Caki2 (cell line): Measurements from ENCODE around the gene SPECC1L. TPM values are rescaled to one million over a fixed set of nuclear protein-coding genes. Genes with fewer than 3 reads are reported as not detected.

Experiments
- DNase-seq: peaks from one replicate; pipeline ENCODE4 v3.0.0-alpha.2; 2015; ENCODE audit warnings: low read depth
- in situ Hi-C: cut with HindIII; loops from 2 replicates; pipeline ENCODE4 v1.10.0; 2016; ENCODE audit warnings: low sequenced_read_pairs, low pct_unique_long_range_greater_than_20kb, mixed read lengths
- total RNA-seq: library from RNA; depleted of rRNA; stranded (reverse); fragments of >200 nt; shearing (Covaris generic); gene quantifications from 2 replicates; pipeline ENCODE4 v1.2.3, GENCODE V29; 2014; ENCODE audit warnings: low replicate concordance

SPECC1L gene
- total RNA-seq, 1 experiment from 2014 or later = 6.7 TPM

DNA sequence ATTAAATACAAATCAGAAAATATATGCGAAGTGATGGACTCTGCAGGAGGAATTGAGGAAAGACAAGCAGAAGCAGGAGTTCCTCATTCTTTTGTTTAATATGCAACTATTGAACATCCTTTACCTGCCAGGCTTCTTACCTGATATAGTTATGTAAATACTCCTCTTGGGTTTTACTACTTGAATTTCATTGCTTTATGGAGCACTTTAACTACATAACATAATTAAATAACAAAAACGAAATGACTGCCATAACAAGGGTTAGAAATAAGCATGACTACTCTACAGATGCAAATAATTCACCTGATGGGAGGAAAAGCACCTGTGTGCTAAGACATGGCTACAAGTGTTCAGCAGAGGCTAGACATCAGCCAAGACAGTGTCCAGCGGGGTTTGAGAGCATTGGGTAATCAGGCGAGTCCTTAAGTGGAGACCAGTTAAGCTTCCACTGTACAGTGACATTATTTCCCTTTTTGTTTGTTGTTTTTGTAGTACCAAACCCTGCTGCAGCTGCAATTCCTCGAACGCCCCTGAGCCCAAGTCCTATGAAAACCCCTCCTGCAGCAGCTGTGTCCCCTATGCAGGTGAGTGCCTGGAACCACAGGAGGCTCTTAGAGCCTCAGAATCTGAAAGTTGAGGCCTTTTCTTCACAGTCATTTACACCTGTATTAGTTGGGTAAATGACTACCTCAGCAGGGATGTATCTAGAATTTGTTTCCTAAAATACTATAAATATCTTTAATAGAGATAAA is 67.4 kb downstream of the SPECC1L start:
- in situ Hi-C loops = no loop called here
- DNase-seq = no peak

DNA sequence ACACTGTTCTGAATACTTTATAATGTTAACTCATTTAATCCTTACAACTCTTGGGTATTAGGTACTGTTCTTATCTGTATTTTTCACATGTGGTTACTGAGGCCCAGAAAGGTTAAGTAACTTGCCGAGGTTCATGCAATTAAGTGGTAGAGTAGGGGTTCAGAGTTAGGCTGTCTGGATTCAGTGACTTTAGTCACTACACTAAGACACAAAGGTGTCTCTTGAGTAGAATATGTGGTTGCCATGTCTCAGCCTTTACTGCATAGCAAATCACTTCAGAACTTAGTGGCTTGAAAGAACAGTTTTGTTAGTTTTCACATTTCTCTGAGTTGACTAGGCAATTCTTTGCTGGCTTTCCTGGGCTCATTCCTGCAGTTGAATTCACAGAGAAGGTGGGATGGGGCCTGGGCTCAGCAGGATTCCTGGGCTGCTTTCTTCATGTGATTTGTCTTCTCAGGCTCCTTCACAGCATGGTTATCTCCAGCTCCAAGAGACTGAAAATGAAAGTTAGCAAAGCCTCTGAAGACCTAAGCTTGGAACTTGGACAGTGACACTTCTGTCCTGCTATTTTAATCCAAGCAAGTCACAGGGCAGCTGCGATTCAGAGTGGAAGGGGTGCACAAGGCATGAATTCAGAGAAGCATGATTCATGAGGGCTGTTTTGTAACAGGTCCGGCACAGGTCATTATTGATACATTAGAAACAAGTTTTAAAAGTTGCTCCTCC is 68.3 kb downstream of the SPECC1L start:
- in situ Hi-C loops = no loop called here
- no peak for DNase-seq

DNA sequence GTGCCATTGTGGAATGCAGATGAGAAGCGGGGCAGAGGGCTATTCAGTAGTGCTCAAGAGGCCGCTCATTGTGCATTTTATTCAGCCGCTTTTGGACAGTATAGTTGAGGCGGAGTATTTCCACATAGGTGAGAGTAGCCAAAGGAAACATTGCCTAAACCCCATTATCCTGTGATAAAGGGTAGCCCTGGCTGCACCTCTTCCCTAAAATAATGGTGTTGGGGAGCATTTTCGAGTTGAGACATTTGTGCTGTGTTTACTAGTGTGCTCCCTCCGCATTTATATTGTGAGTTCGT is 68.8 kb downstream of the SPECC1L start:
- in situ Hi-C loops = no loop called here
- DNase-seq = no peak

DNA sequence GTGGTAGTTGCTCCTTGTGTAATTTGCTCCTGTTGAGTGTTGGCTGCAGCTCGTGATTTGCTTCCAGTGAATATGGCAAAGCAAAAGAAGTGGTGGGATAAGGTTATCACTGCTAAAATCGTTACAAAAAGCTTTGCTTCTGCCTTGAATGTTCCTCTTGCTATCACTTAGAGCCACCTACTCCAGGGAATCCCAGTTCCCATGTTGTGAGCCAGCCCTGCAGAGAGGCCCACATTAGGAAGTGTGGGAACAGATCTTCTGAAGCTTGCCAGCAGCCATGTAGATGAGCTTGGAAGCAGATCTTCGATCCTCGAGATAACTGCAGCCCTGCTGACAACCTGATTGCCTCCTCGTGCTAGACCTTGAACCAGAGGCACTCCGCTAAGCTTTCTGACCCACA is 71.0 kb downstream of the SPECC1L start:
- in situ Hi-C loops = no loop called here
- no peak for DNase-seq

GRCh38 chr22:24350627-24351026 is 80.0 kb downstream of the SPECC1L start:
- in situ Hi-C loops = no loop called here

GRCh38 chr22:24353121-24353520 is 82.5 kb downstream of the SPECC1L start:
- in situ Hi-C loops = no loop called here

More at GRCh38 chr22:24350627-24351026, 80.0 kb downstream of the SPECC1L start:
- DNase-seq = no peak

GRCh38 chr22:24355574-24355973 is 84.9 kb downstream of the SPECC1L start:
- in situ Hi-C loops = no loop called here
- no peak for DNase-seq

More at GRCh38 chr22:24353121-24353520, 82.5 kb downstream of the SPECC1L start:
- DNase-seq = no peak

DNA sequence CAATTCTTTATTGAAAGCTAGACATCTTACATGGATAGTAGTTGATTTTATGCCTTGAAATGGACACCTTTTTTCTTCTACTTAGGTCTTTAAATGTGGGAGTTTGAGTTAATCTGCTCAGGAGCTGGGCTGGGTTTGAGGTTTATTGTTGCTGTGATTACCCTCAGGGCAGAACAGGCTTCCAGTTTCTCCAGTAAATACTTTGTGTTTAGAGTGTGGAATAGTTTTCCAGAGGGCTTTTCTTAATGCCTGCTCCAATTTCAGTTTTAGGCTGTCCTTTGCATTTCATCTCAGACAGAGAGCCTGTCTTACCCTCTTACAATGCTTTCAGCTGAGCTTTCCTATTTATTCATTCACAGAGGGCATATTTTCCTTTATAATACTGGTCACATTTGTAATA is 86.9 kb downstream of the SPECC1L start:
- no peak for DNase-seq
- in situ Hi-C loops = no loop called here

- no peak for DNase-seq
- in situ Hi-C loops = no loop called here
These were observed 87.6 kb downstream of the SPECC1L start for GRCh38 chr22:24358105-24358836.

- no peak for DNase-seq
- in situ Hi-C loops = no loop called here
These were observed 89.0 kb downstream of the SPECC1L start for GRCh38 chr22:24359452-24360120.

DNA sequence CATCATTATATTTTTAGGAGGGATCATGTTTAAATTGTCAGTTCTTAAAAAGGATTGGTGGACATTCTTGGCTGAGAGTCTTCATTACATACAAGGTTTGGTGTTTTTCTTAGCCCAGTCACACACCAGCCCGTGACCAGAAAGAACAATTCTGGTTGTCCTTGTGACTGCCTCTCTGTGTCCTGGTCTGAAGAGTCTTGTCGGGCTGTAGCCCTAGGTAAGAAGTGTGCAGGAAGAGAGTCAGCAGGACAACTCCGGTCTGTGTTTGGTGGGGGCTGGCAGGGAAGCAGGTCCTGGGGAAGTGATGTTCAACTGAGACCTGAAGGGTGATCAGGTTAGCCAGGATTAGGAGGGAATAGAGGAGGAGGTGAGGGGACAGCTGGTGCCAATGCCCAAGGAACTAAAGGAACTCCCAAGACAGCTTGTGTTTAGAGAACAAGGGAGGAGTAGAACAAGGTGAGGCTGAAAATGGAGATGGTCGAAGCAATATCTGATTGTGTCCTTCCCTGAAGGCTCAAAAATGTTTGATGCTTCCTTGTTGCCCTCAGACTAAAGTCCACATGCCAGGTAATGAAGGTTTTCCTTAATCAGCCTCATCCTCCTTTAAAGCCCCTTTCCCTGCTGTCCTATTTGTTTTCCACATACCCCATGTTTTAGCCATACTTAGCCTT is 91.5 kb downstream of the SPECC1L start:
- in situ Hi-C loops = no loop called here
- DNase-seq = no peak

DNA sequence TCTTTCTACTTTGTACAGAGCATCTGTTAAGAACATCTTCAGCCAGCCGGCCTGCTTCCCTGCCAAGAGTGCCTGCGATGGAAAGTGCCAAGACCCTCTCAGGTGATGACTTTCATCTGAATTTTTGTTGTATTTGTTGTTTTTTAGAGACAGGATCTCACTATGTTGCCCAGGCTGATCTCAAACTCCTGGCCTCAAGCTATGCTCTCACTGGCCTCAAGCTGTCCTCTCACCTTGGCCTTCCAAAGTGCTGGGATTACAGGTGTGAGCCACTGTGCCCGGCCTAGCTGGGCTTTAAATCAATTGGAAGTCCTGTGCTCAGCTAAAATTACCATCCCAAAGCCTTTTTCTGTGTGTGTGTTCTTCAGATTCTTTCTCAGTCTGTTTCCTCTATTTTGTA is 92.6 kb downstream of the SPECC1L start:
- in situ Hi-C loops = no loop called here
- DNase-seq = no peak

DNA sequence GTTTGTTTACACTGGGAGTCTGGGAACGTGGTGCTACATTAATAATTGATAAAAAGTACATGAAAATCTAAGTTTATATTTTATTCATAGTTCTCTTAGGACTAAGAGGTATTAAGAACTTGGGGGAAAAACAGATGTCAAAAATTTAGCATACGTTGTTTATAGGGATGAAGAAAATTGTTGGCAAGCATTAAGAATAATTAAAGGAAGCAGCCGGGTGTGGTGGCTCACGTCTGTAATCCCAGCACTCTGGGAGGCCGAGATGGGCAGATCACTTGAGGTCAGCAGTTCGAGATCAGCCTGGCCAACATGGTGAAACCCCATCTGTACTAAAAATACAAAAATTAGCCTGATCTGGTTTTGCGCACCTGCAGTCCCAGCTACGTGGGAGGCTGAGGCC is 96.1 kb downstream of the SPECC1L start:
- in situ Hi-C loops = no loop called here
- DNase-seq = no peak

- in situ Hi-C loops = no loop called here
- no peak for DNase-seq
These were observed 97.2 kb downstream of the SPECC1L start for GRCh38 chr22:24367841-24368240.

DNA sequence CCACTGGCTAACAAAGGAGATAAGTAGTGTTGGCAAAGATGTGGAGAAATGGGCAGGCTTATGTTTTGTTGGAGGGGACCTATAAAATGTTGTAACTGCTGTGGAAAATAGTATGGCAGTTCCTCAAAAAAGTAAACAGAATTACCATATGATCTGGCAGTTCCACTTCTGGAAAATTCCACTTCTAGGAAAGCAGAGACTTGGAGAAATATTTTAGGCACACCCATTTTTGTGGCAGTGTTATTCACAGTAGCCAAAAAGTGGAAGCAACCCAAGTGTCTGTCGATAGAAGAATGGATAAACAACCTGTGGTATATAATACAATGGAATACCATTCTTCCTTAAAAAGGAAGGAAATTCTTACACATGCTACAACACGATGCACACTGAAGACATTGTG is 99.8 kb downstream of the SPECC1L start:
- no peak for DNase-seq
- in situ Hi-C loops = no loop called here

GRCh38 chr22:24376002-24376401 is 105.4 kb downstream of the SPECC1L start:
- in situ Hi-C loops = no loop called here
- DNase-seq = no peak

DNA sequence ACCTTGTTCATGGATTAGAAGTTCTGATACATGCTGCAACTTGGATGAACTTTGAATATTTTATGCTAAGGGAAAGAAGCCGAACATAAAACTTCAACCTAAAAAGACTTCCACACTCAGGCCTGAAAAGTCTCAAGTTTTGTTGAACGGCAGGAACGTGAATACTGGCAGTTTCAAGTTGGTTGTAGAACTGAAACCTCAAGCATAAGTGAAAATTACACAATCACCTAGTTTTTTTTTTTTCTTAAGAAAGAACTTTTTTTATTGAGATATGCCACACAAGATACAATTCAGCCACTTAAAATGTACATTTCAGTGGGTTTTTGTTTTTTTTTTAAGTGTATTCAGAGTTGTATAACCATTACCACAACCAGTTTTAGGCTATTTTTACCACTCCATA is 106.0 kb downstream of the SPECC1L start:
- in situ Hi-C loops = no loop called here
- no peak for DNase-seq

DNA sequence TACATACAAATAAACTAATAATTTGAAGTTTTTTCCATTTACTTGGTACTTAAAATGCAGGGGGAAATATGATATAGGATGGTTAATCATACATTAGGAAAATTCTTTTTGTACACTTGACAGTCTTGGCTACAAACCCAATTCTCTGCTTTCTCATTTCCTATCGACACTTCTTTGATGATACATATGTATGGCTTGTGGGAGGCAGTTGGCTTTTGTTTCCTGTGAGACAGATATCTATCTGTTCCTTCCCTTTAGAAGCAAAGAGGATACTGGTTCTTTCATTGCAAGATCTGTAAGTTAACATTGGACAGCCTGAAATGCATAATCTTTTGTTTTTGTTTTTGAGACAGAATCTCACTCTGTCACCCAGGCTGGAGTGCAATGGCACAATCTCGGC is 108.9 kb downstream of the SPECC1L start:
- in situ Hi-C loops = no loop called here
- DNase-seq = no peak
